Measurements from ENCODE around the gene SMTNL2.

Gene SMTNL2

DNA sequence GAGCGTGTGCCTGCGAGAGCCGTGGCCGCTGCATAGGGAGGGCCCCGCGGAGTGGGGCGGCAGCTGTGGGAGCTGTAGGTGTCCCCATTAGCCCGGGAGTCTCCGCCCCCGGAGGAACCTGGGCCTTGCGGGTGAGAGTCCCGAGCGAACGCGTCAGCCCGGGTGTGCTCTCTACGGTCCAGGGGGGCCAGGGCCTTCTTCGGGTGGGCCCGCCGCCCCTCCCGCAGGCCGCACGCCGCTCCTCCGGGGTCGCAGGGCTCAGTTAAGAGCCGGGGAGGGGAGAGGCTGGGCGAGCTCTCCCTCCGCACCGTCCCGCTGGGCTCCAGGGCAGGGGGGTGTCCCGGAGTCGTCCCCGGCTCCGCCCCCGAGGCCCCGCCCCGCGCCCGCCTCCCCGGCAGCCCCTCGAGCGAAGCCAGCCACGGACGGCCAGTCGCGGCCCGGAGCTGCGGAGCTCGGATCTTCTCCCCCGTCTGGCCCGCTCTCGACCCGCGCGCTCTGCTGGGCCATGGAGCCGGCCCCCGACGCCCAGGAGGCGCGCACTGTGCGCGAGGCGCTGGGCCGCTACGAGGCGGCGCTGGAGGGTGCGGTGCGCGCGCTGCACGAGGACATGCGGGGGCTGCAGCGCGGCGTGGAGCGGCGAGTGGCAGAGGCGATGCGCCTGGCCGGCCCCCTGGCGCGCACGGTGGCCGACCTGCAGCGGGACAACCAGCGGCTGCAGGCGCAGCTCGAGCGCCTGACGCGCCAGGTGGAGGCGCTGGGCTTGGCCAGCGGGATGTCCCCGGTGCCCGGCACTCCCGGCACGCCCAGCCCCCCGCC, at the start of gene SMTNL2:
Gene SMTNL2 (plus strand): TSS at position 429 of the 816 bp plus-strand sequence. CDS start 77 bp downstream, at position 506.
- FAIRE-seq: no peak

DNA sequence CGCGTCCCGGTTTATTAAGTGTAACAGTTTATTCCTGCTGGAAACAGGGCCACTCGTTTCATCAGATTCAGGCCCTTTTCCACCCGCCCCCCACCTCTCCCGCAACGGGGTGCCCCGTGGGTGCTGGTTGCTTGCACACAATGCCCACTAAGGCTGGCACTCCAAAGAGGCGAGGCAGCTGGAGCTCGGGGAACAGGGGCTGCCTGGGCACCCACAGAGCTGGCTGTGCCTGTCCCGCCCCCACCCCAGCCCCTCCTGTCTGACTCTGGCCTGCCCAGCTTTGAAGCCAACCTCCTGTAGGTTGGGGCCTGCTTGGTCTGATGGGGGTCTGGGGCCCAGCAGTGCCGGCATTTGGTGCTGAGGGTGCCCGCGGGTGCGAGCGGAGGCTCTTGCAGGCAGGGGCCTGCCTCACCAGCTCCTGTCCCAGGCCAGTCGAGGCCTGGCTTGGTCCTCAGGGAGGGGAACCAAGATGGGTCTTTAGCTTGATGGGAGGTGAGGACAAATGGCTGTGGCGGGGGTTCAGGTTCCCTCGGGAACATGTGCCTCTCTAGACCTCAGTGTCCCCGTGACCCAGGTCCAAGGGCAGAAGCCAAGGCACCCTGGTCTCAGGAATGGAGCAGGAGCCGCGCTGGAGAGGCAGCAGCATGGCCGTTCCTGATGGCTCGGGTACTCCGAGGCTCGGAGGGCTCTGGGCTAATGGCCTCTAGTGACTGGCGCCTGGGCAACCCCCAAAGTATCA, 49.2 kb upstream of the SMTNL2 start:
- no peak for FAIRE-seq

DNA sequence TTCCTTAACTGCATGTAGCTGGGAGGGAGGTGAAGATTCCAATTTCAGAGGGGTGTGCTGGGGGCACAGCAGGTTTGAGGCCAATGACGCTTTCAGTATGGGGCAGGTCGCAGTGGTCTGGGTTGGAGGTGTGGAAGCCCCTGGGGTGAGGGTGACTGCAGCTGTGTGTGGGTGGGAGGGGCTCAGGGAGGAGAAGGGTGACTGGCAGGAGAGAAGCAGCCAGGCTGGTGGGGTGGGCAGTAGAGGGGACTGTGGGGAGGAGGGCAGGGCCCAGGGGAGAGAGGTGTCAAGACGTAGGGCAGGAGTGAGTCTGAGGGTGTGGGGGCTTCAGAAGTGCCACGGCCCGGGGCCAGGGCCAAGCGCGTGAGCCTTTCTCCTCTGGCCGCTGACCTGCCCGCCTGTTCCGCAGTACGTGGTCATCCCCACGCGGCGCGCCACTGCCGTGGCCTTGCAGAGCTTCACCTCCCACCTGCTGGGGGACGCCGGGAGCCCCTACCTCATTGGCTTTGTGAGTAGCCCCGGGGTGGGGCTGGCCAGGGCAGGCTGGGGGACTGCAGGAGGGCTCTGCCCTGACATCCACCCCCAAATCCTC, 48.6 kb upstream of the SMTNL2 start:
- no peak for FAIRE-seq

DNA sequence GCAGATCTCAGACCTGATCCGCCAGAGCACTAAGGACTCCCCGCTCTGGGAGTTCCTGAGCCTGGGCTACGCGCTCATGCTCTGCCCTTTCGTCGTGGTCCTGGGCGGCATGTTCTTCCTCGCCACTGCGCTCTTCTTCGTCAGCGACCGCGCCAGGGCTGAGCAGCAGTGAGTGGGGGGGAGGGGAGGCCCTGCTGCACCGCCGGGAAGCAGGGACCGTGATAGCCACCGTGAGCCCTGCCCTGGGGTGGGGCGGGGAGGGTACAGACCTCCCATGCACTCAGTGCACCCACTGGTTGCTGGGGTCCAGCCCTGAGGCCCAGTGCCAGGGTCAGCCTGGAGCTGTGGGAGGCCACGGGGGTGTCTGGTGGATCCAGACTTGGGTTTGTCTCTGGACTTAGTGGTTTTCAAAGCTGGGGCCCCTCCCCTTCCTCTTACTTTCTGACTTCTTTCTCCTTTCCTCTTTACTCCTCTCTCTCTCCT, 48.0 kb upstream of the SMTNL2 start:
- FAIRE-seq: no peak

DNA sequence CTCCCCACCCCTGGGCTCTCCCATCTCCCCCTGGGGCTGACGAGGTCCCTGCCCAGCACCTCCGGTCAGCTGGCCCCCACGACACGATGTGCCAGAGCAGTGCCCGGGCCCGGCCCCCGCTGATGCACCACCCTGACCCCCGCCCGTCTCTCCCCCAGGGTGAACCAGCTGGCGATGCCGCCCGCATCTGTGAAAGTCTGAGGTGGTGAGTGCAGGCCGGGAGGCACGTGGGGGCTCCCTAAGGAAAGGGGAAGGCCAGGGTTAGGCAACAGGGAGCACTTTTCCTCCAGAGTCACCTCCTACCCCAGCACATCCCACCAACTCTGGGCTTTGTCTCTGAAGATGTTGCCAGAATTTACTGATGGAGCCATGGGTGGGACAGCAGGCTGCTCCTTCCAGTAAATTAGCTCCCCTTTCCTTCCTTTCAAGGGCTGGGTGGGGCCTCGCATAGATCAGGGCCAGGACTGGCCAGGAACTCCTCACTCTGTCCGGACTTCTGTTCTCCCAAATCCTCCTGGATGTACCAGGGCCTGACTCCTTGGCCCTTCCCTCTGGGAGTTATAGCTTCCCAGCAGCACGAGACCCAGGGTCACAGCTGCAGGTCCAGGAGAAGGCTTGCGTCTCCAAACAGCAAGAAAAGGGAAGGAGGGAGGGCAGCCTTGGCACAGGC, 47.5 kb upstream of the SMTNL2 start:
- FAIRE-seq: no peak

DNA sequence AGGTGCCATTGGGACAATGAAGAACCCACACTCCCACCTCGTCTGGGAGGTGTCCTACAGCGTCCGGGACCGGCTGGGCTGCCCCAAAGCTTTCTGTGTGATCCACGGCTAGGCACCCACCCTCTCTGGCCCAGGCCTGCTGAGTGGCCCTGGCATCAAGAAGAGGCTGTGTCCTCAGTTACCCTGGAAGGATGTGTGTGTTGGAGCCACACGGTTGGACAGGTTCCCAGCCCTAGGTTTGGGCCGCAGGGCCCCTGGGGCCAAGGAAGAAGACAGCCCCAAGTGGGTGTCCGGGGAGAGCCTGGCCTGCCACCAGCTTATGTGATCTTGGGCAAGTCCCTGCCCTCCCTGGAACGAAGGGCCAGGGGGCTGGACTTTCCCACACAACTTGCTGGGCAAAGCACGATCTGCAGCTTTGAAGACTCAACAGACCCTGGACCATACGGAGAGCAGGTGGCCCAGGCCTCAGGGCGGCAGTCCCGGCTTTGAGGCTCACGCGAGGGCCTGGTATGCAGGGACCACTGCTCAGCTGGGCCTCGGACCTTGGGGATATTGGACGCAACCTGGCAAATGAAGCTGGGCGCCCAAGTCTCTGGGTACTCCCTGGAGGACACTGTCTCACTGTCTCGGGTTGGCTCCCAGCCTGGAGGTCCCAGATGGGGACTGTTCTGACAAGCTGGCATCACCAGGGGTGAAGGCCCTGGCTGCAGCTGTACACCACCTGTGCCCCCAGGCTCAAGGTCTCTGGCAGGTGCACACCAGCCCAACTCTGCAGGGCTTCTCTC, 46.7 kb upstream of the SMTNL2 start:
- FAIRE-seq: no peak

DNA sequence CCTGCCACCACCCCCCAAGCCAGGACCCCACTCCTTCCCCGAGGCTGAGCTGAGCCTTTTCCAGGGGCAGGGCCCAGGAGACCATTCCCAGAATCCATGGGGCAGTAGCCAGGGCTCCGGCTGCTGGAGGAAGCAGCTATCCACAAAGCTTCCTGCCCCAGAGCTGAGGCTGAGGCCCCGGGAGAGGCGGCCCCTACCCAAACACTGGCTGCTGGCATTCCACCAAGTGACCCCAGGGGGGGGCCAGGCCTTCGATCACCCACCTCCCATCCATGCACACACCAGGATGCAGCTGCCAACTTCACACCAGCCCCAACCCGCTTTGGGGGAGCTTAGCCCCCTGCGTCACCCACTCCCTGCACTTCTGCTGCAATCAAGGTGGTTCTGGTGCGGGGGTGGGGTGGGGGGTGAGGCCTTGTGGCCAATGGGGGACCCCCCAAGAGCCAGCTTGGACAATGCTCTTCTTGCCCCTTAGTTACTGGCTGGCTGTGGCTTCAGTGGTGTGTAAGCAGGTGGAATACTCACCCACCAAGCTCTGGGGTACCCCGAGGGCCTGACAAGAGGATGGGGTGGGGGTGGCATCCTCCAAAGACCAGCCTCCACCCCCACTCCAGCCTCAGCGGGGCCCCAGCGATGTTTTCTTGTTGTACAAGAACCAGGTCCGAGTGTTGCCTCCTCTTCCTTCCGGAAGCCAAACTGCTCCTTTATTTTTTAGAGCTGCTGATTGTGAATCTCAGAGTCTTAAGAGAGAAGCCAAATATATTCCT, 45.9 kb upstream of the SMTNL2 start:
- FAIRE-seq: no peak

DNA sequence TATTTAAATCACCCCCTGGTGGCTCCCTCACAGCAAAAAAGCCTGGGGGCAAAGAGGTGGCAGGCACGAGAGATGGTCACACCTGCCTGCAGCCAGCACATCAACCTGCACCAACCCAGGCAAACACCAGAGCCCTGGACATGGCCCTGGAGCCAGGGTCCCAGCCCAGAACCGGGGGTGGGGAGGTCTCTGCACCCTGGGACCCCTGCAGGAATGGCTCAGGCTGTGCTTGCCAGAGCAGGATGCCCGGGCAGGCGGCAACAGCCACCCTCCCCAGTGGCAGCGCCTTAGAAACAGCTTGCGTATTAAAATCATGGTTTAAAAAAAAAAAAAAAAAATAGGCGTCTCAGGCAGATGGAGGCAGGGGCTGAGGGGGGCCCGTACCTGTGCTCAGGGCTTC, 45.3 kb upstream of the SMTNL2 start:
- FAIRE-seq: no peak

DNA sequence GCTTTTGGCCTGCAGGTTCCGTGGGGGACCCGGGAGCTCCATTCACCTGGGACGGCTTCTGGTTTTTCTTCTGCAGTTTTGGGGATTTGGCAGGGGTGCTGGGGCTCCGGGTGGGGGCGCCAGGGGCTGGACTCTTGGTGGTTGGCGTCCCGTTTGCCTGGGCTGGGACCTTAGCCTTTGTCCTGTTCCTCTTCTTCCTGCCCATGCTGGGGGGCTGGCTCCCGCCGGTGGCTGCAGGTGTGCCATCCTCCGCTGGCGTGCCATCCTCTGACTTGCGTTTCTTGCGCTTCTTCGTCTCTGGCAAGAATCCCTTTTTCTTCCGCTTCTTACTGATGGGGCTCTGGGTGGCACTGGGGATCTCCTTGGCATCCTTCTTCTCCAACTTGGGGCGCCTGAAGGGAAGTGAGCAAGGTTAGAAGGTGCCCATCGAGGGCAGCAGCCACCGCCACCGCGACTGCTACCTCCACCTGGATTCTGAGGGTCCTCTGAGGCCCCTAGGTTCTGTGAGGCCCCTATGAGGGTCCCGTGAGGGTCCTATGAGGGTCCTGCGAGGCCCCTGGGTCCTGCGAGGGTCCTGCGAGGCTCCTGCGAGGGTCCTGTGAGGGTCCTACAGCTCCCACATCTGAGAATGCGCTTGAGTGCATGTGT, 44.6 kb upstream of the SMTNL2 start:
- no peak for FAIRE-seq

DNA sequence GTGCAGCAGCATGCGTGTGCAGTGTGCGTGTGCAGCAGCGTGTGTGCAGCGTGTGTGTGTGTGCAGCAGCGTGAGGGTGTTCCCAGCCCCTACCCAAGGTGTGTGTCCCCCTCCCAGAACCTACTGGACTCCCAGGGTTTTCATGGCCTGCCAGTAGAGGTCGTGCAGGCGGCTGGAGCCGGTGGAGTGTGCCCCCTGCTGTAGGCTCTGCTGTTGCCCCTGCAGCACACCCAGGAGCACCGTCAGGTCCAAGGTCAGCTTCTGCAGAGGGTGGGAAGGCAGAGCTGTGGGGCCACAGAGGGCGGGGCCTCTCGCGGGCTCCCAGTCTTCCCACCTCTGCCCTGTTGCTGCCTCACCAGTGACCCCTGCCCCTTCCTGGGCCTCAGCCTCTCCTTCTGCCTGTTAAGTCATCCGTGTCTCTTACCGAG, 44.1 kb upstream of the SMTNL2 start:
- FAIRE-seq: no peak

DNA sequence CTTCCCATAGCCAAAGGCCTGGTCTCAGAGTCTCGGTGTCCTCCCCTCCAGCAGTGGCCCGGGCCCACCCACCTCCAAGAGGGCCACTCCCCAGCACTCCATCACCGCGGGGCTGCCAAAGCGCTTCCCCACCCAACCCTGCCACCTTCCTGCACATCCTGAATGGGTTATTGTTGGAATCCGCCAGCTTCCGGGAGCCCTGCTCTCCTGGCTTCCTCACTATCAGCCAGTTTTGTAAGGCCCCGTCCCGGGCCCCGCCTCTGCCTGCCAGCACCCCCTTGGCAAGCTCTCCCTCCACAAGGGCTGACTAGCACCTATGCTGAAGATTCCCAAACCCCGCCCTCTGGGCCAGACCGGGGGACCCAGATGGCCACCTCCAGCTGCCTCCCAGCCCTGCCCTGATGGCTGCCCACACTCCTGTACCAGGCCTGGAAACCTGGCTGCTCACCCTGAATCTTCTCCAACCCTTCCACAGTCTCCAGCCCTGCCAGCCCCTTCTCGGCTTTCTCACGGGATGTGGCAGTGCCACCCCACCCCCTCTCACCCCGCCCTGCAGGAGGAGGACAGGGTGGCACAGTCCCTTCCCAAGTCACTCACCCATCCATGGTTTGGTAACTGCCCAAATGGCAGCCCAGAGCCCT, 43.5 kb upstream of the SMTNL2 start:
- no peak for FAIRE-seq

DNA sequence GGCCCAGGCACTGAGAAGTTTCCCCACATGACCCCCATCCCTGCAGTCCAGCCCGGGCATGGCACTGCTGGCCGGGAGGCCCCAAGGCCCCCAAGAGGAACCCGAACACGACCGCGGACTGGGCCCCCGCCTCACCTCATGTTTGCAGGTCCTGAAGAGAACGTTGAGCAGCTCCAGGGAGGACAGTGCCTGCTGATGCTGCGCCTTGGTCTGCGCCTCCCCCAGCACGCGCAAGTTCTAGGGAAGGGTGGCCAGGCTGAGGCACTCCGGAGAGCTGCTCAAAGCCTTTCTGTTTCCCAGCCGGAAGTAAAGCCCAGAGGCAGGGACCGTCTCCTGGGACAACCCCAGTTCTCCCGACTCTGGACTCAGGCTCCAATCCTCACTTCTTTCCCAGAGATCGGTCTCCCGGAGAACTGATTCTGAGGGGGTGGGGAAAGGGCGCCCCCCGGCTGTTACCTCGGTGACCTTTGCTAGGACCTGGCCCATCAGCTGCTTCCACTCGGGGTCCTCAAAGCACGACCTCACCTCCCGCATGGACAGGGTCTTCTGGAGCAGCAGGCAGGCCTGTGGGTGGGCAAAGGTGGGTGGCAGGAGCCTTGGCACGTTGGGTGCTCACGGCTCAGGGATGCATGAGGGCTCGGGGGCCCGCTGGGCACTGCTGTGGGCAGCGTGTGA, 42.9 kb upstream of the SMTNL2 start:
- FAIRE-seq: no peak

DNA sequence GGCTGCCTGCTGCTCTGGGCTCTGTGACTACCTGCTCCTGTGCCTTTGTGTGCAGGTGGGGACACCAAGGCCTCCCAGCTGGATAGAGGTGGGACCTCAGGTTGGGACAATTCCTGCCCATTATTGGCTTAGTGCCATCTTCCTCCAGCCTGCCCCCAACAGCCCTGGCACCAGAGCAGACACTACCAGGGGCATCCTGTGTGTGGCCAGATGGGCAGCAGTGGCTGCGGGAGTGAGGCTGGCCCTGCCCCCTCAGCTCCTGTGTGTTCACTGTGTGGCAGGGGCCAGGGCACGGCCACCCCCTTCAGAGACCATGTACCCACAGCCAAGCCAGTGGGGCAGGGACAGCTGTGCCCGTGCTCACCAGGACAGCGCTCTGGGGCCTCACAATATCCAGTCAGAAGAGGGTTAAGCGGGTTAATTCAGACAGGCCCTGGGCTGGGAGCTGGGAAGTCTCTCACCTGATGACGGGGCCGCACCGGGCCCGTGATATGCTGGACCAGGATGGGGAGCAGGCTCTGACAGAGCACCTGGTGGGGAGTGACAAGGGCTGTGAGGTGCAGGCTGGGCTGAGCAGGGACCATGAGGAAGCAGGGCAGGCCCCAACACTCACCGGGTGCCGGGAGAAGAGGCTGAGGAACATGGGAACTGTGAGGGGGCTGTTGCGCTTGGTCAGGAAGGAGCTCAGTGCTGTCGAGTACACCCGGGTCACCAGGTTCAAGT, 42.2 kb upstream of the SMTNL2 start:
- no peak for FAIRE-seq

DNA sequence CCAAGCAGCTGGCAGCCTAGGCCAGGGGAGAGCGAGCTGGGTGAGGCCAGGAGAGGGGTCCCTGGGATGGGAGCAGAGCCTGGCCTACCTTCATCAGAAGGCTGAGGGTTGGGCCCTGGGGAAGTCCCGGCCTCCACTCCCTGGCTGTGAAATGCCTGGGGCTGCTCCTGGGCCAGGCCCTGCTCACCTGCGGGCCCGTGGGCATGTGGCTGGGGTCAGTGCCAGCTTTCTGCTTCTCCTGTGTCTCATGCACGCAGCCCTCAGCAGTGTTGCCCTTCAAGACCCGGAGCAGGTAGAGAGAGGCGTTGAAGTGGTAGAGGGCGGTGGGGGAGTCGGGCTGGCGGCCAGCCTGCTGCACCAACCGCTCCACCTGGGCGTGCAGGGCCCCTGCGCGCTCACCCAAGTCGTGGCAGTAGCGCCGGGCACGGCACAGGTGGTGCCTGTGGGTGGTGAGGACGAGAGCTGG, 41.6 kb upstream of the SMTNL2 start:
- no peak for FAIRE-seq

DNA sequence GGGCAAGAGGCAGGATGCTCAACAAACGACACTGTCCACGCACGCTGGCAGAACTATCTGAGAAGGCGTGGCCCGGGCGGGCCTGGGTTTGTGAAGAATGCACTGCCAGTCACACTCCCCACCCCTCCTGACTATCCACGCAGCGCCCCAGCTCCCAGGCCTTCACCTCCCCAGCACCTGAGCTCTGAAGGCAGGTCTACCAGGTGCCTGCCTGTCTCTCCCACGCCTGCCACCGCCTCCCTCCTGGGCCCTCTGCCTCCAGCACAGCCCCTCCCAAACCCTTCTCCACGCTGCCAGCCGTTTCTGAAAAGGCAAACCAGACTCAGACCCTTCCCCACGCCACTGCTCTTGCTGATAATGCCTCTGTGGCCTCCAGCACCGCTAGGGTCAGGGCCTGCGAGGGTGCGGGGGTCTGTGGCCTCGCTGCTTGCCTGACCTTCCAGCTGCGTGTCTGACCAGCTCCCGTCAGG, 40.7 kb upstream of the SMTNL2 start:
- FAIRE-seq: no peak

DNA sequence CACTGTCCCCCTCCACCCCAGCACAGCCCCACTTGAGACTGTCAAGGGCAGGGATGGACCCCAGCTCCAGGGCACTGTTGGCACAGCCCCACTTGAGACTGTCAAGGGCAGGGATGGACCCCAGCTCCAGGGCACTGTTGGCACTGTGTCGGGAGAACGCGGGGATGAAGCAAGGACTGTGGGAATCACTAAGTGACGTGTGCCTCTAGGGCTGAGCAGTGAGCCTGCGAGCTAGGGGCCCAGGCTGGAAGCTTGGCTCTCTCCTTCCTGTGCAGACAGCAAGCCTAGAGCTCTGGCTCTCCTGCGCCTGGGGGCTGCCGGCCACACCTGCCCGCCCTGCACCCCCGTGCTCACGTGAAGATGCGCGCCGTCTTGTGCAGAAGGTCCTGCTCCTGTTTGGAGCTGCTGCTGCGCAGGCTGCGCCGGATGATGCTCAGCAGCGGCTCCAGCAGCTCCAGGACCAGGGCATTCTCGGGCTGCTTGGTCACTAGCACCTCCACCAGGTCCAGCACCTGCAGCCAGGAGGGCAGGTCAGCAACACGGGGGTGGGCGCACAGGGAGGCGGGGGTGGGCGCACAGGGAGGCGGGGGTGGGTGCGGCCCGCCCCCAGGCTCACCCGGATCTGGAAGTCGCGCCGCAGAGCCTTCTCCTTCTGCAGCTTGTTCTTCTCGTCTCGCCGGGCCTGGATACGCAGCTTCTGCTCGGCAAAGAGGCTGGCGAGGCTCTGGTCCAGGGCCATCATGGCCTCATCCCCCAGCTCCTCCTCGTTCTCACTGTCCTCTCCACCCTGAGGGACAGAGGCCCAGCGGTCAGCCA, 40.0 kb upstream of the SMTNL2 start:
- FAIRE-seq: no peak

DNA sequence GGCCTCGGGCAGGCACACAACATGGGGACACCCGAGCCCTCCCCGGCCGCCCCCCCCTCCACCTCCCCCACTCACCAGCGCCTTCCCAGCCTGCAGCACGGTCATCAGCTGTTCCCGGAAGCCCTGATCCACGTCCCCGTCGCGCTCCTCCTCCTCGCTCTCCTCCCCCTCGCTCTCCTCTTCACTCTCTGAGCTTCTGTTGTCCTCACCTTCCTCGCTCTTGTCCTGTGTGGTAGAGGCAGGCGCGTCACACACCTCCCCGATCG, 39.4 kb upstream of the SMTNL2 start:
- no peak for FAIRE-seq

DNA sequence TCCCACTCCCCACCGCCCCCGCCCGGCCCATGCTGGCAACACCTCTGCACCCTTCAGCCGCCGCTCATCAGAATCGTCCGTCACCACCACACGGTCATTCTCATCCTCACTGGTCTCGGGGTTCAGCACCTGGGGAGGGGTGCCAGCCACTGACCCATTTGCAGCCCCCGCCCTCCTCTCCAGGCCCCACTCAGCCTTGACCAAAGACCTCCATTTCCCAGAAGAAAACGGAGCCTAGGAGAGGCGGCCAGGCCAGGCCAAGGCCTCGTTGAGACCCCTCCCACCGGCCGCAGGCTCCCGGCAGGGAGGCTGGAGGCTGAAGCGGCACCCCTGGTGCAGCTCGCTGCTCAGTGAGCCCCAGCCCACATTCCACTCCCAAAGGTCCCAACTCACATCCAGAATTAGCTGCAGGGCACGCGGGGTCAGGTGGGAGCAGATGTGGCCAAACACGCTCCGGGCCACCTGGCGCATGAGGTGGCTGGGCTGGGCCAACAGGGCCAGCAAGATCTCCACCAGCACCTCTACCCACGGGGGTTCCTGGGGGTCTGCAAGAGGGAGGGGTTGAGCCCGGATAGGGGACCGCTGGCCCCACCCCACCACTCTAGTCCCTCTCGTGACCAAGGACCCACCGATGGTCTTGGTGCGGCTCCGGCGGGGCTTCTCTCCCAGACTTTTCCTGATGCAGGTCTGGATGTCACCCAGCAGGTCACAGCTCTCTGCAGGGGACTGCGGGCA, 38.9 kb upstream of the SMTNL2 start:
- FAIRE-seq: no peak
